SK-N-SH treated with all-trans-retinoic acid at 6 μM for 48 hours (cell line): ENCODE data around the gene TEC.

Experiments
- ATAC-seq: fragments of 200-7000 bp; cut with Tn5 transposase; 3 replicates; pipeline ENCODE4 v1.9.1; 2020; ENCODE audit warnings: mild to moderate bottlenecking, moderate library complexity
- ARNTL ChIP-seq: fragments of 450-650 bp; formaldehyde crosslinking; IDR thresholded peaks from 2 replicates; pipeline ENCODE4 v1.5.0; 2020; ENCODE audit warnings: low read depth, mild to moderate bottlenecking, moderate library complexity, borderline replicate concordance
- BACH2 ChIP-seq: fragments of 250-450 bp; sonication (Bioruptor Pico); IDR thresholded peaks from 2 replicates; pipeline ENCODE4 v1.9.0; 2021; ENCODE audit warnings: mild to moderate bottlenecking, borderline replicate concordance
- CREB5 ChIP-seq: fragments of 250-450 bp; sonication (Bioruptor Pico); IDR thresholded peaks from 2 replicates; pipeline ENCODE4 v1.5.1; 2020; ENCODE audit warnings: low read depth, mild to moderate bottlenecking, moderate library complexity
- CSDC2 ChIP-seq: fragments of 250-450 bp; sonication (Bioruptor Pico); IDR thresholded peaks from 2 replicates; pipeline ENCODE4 v1.5.0; 2020; ENCODE audit warnings: mild to moderate bottlenecking, moderate library complexity
- CSRNP3 ChIP-seq: fragments of 250-450 bp; sonication (Bioruptor Pico); IDR thresholded peaks from 2 replicates; pipeline ENCODE4 v1.5.1; 2021; ENCODE audit warnings: mild to moderate bottlenecking, moderate library complexity
- ESRRG ChIP-seq: fragments of 250-450 bp; sonication (Bioruptor Pico); IDR thresholded peaks from 2 replicates; pipeline ENCODE4 v1.6.1; 2021; ENCODE audit warnings: mild to moderate bottlenecking
- GLIS3 ChIP-seq: fragments of 250-450 bp; sonication (Bioruptor Pico); IDR thresholded peaks from 2 replicates; pipeline ENCODE4 v1.5.0; 2020; ENCODE audit warnings: mild to moderate bottlenecking, moderate library complexity
- ISL1 ChIP-seq: fragments of 250-450 bp; sonication (Bioruptor Pico); IDR thresholded peaks from 2 replicates; pipeline ENCODE4 v2.1.2; 2022; ENCODE audit warnings: mild to moderate bottlenecking, moderate library complexity
- OSR1 ChIP-seq: fragments of 250-450 bp; sonication (Bioruptor Pico); IDR thresholded peaks from 2 replicates; pipeline ENCODE4 v1.8.0; 2022; ENCODE audit warnings: moderate library complexity, mild to moderate bottlenecking, inconsistent platforms
- PPARA ChIP-seq: fragments of 250-450 bp; sonication (Bioruptor Pico); IDR thresholded peaks from 2 replicates; pipeline ENCODE4 v1.5.0; 2020; ENCODE audit warnings: mild to moderate bottlenecking, borderline replicate concordance
- RARB ChIP-seq: fragments of 250-450 bp; sonication (Bioruptor Pico); IDR thresholded peaks from 2 replicates; pipeline ENCODE4 v1.8.0; 2021; ENCODE audit warnings: mild to moderate bottlenecking, moderate library complexity
- SNAI2 ChIP-seq: fragments of 250-450 bp; sonication (Bioruptor Pico); IDR thresholded peaks from 2 replicates; pipeline ENCODE4 v1.5.0; 2020; ENCODE audit warnings: mild to moderate bottlenecking, moderate library complexity
- TCF4 ChIP-seq: fragments of 250-450 bp; sonication (Bioruptor Pico); IDR thresholded peaks from 2 replicates; pipeline ENCODE4 v1.8.0; 2021; ENCODE audit warnings: mild to moderate bottlenecking, moderate library complexity, borderline replicate concordance
- TOX ChIP-seq: fragments of 250-450 bp; sonication (Bioruptor Pico); IDR thresholded peaks from 2 replicates; pipeline ENCODE4 v1.8.0; 2021; ENCODE audit warnings: mild to moderate bottlenecking, moderate library complexity, borderline replicate concordance
- ZC3H10 ChIP-seq: fragments of 250-450 bp; sonication (Bioruptor Pico); IDR thresholded peaks from 2 replicates; pipeline ENCODE4 v1.5.1; 2021; ENCODE audit warnings: mild to moderate bottlenecking, moderate library complexity
- ZFP3 ChIP-seq: fragments of 250-450 bp; sonication (Bioruptor Pico); IDR thresholded peaks from 2 replicates; pipeline ENCODE4 v1.5.0; 2020; ENCODE audit warnings: mild to moderate bottlenecking, moderate library complexity
- ZFP30 ChIP-seq: fragments of 450-650 bp; formaldehyde crosslinking; IDR thresholded peaks from 2 replicates; pipeline ENCODE4 v1.5.0; 2022; ENCODE audit warnings: mild to moderate bottlenecking, moderate library complexity
- ZNF565 ChIP-seq: fragments of 450-650 bp; formaldehyde crosslinking; conservative IDR thresholded peaks from 2 replicates; pipeline ENCODE4 v1.5.0; 2020; ENCODE audit warnings: low read depth, mild to moderate bottlenecking, moderate library complexity
- ZNF70 ChIP-seq: fragments of 450-650 bp; formaldehyde crosslinking; IDR thresholded peaks from 2 replicates; pipeline ENCODE4 v1.5.0; 2020; ENCODE audit warnings: mild to moderate bottlenecking, moderate library complexity
- ZNF8 ChIP-seq: fragments of 450-650 bp; formaldehyde crosslinking; IDR thresholded peaks from 2 replicates; pipeline ENCODE4 v1.5.0; 2020; ENCODE audit warnings: mild to moderate bottlenecking, moderate library complexity
- TF ChIP-seq, protein P1 (sequence below): fragments of 250-450 bp; sonication (Bioruptor Pico); IDR thresholded peaks from 2 replicates; pipeline ENCODE4 v1.8.0; 2020; ENCODE audit warnings: mild to moderate bottlenecking, moderate library complexity, borderline replicate concordance
- TF ChIP-seq, protein P2 (sequence below): fragments of 250-450 bp; sonication (Bioruptor Pico); IDR thresholded peaks from 2 replicates; pipeline ENCODE4 v1.5.0; 2020; ENCODE audit warnings: mild to moderate bottlenecking, moderate library complexity
- TF ChIP-seq, protein P3 (sequence below): fragments of 250-450 bp; sonication (Bioruptor Pico); IDR thresholded peaks from 2 replicates; pipeline ENCODE4 v1.8.0; 2021; ENCODE audit warnings: low read depth, mild to moderate bottlenecking, moderate library complexity, borderline replicate concordance

Gene TEC

GRCh38 chr4:48266781-48267180 is 2.9 kb downstream of the TEC start (continued):
- no peak for TF ChIP-seq CSDC2
- TF ChIP-seq RARB: no peak

- ATAC-seq: no peak
- TF ChIP-seq ESRRG (CRISPR knock-in tag) (no peak), ZNF70 (CRISPR knock-in tag) (no peak), BACH2 (no peak), CSRNP3 (CRISPR knock-in tag) (no peak), OSR1 (CRISPR knock-in tag) (no peak), TOX (CRISPR knock-in tag) (no peak), PPARA (no peak), ZC3H10 (CRISPR knock-in tag) (no peak), ARNTL (no peak), ISL1 (CRISPR knock-in tag) (no peak), SNAI2 (no peak), ZFP30 (CRISPR knock-in tag) (no peak), TCF4 (CRISPR knock-in tag) (no peak)
- TF ChIP-seq, protein P1, sequence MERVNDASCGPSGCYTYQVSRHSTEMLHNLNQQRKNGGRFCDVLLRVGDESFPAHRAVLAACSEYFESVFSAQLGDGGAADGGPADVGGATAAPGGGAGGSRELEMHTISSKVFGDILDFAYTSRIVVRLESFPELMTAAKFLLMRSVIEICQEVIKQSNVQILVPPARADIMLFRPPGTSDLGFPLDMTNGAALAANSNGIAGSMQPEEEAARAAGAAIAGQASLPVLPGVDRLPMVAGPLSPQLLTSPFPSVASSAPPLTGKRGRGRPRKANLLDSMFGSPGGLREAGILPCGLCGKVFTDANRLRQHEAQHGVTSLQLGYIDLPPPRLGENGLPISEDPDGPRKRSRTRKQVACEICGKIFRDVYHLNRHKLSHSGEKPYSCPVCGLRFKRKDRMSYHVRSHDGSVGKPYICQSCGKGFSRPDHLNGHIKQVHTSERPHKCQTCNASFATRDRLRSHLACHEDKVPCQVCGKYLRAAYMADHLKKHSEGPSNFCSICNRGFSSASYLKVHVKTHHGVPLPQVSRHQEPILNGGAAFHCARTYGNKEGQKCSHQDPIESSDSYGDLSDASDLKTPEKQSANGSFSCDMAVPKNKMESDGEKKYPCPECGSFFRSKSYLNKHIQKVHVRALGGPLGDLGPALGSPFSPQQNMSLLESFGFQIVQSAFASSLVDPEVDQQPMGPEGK (CRISPR knock-in tag): no peak
- TF ChIP-seq, protein P2, sequence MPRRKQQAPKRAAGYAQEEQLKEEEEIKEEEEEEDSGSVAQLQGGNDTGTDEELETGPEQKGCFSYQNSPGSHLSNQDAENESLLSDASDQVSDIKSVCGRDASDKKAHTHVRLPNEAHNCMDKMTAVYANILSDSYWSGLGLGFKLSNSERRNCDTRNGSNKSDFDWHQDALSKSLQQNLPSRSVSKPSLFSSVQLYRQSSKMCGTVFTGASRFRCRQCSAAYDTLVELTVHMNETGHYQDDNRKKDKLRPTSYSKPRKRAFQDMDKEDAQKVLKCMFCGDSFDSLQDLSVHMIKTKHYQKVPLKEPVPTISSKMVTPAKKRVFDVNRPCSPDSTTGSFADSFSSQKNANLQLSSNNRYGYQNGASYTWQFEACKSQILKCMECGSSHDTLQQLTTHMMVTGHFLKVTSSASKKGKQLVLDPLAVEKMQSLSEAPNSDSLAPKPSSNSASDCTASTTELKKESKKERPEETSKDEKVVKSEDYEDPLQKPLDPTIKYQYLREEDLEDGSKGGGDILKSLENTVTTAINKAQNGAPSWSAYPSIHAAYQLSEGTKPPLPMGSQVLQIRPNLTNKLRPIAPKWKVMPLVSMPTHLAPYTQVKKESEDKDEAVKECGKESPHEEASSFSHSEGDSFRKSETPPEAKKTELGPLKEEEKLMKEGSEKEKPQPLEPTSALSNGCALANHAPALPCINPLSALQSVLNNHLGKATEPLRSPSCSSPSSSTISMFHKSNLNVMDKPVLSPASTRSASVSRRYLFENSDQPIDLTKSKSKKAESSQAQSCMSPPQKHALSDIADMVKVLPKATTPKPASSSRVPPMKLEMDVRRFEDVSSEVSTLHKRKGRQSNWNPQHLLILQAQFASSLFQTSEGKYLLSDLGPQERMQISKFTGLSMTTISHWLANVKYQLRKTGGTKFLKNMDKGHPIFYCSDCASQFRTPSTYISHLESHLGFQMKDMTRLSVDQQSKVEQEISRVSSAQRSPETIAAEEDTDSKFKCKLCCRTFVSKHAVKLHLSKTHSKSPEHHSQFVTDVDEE (CRISPR knock-in tag): no peak
- TF ChIP-seq, protein P3, sequence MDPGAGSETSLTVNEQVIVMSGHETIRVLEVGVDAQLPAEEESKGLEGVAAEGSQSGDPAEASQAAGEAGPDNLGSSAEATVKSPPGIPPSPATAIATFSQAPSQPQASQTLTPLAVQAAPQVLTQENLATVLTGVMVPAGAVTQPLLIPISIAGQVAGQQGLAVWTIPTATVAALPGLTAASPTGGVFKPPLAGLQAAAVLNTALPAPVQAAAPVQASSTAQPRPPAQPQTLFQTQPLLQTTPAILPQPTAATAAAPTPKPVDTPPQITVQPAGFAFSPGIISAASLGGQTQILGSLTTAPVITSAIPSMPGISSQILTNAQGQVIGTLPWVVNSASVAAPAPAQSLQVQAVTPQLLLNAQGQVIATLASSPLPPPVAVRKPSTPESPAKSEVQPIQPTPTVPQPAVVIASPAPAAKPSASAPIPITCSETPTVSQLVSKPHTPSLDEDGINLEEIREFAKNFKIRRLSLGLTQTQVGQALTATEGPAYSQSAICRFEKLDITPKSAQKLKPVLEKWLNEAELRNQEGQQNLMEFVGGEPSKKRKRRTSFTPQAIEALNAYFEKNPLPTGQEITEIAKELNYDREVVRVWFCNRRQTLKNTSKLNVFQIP (CRISPR knock-in tag): no peak
- TF ChIP-seq, all 23 proteins: peak for 0
Measured at GRCh38 chr4:48262926-48263325, 6.7 kb downstream of the TEC start.

GRCh38 chr4:48262484-48262883 is 7.2 kb downstream of the TEC start:
- no peak for TF ChIP-seq SNAI2
- no peak for TF ChIP-seq ZFP3 (CRISPR knock-in tag)
- no peak for TF ChIP-seq RARB
- no peak for TF ChIP-seq ZC3H10 (CRISPR knock-in tag)
- no peak for TF ChIP-seq TCF4 (CRISPR knock-in tag)
- no peak for TF ChIP-seq GLIS3
- TF ChIP-seq, protein P1 (CRISPR knock-in tag): no peak
- no peak for TF ChIP-seq ZNF8 (CRISPR knock-in tag)
- no peak for TF ChIP-seq ZNF70 (CRISPR knock-in tag)
- no peak for TF ChIP-seq ZFP30 (CRISPR knock-in tag)
- TF ChIP-seq CREB5 (CRISPR knock-in tag): no peak
- TF ChIP-seq, protein P2 (CRISPR knock-in tag): no peak
- TF ChIP-seq ESRRG (CRISPR knock-in tag): no peak
- TF ChIP-seq OSR1 (CRISPR knock-in tag): no peak
- TF ChIP-seq CSDC2: no peak
- TF ChIP-seq ARNTL: no peak
- TF ChIP-seq ZNF565 (CRISPR knock-in tag): no peak
- no peak for TF ChIP-seq TOX (CRISPR knock-in tag)
- TF ChIP-seq BACH2: no peak
- TF ChIP-seq, all 23 proteins: peak for 0
- ATAC-seq: no peak
